Lower lobe of right lung (tissue), 2 donors: Measurements from ENCODE around the gene MBD5. TPM values are rescaled to one million over a fixed set of nuclear protein-coding genes. Genes with fewer than 3 reads are reported as not detected.
A peak's percentile ranks its signal among the peaks of the same experiment; 100 is the strongest.

Experiments
- ATAC-seq, 2 donors: fragments of 200-7000 bp; cut with Tn5 transposase; one replicate each; pipeline ENCODE4 v1.9.1; 2020 to 2022; ENCODE audit warnings: mild to moderate bottlenecking in 2 of 2, moderate library complexity in 2 of 2
- DNase-seq: peaks from one replicate; pipeline ENCODE4 v3.0.0-alpha.2; 2020
- H3K27ac ChIP-seq: fragments of 200-600 bp; one replicate; pipeline ENCODE4 v1.8.0; 2022
- H3K27me3 ChIP-seq: fragments of 200-600 bp; one replicate; pipeline ENCODE4 v1.8.0; 2022; ENCODE audit warnings: low read depth
- H3K36me3 ChIP-seq: fragments of 200-600 bp; one replicate; pipeline ENCODE4 v1.8.0; 2022; ENCODE audit warnings: mild to moderate bottlenecking
- H3K4me1 ChIP-seq: fragments of 200-600 bp; one replicate; pipeline ENCODE4 v1.8.0; 2022
- H3K4me3 ChIP-seq: fragments of 200-600 bp; one replicate; pipeline ENCODE4 v1.8.0; 2022; ENCODE audit warnings: mild to moderate bottlenecking
- H3K9me3 ChIP-seq: fragments of 200-600 bp; one replicate; pipeline ENCODE4 v1.8.0; 2022
- CTCF ChIP-seq: fragments of 200-600 bp; IDR thresholded peaks from one replicate; pipeline ENCODE4 v1.8.0; 2022; ENCODE audit warnings: antibody characterized with exemption, mild to moderate bottlenecking
- intact Hi-C: fragments of 100-400 bp; cut with DNase I; formaldehyde crosslinking; loops from one replicate; pipeline ENCODE4 v1.11.0; 2022
- total RNA-seq: library from RNA; stranded (reverse); fragmentation: NEBNext Ultra II Directional; extraction: Animal tissue kit (Norgen Biotek cat#: 25700); gene quantifications from one replicate; pipeline ENCODE4 v1.2.1, GENCODE V29; 2021
- donor health status: DM: no; HTN: yes; CAD: no; lungs with severe emphysema.

The MBD5 gene
- total RNA-seq, 1 donor from 2014 or later = 46.3 TPM

GRCh38 chr2:148555622-148556294 lies 534.9 kb downstream of the MBD5 start:
- no peaks in the 10 kb centered on the region for H3K4me1 ChIP-seq
- DNase-seq (no peak), ATAC-seq (no peak)
- no peak overlapping the region for H3K4me3 ChIP-seq
- no peaks in the 10 kb centered on the region for H3K27me3 ChIP-seq
- no peaks in the 10 kb centered on the region for H3K9me3 ChIP-seq
- intact Hi-C loops = no loop called here
- no peaks in the 10 kb centered on the region for H3K36me3 ChIP-seq
- H3K27ac ChIP-seq = no peak overlapping the region
- no peak for TF ChIP-seq CTCF

- Histone ChIP-seq H3K27me3 (no peaks in the 10 kb centered on the region), H3K4me1 (no peaks in the 10 kb centered on the region), H3K27ac (no peak overlapping the region), H3K9me3 (no peaks in the 10 kb centered on the region), H3K4me3 (no peak overlapping the region), H3K36me3 (no peaks in the 10 kb centered on the region)
- no peak for TF ChIP-seq CTCF
- DNase-seq = no peak
- intact Hi-C loops = no loop called here
- no peak for ATAC-seq
These were observed 537.0 kb downstream of the MBD5 start for GRCh38 chr2:148557844-148558436.

GRCh38 chr2:148560496-148560895 lies 539.6 kb downstream of the MBD5 start:
- Histone ChIP-seq H3K4me1 (no peaks in the 10 kb centered on the region), H3K36me3 (no peaks in the 10 kb centered on the region), H3K27ac (no peak overlapping the region), H3K9me3 (no peaks in the 10 kb centered on the region), H3K27me3 (no peaks in the 10 kb centered on the region), H3K4me3 (no peak overlapping the region)
- ATAC-seq = no peak
- no peak for TF ChIP-seq CTCF
- intact Hi-C loops = no loop called here
- no peak for DNase-seq

- intact Hi-C loops = no loop called here
- Histone ChIP-seq H3K4me1 (no peaks in the 10 kb centered on the region), H3K36me3 (no peaks in the 10 kb centered on the region), H3K4me3 (no peak overlapping the region), H3K27ac (no peak overlapping the region), H3K27me3 (no peaks in the 10 kb centered on the region), H3K9me3 (no peaks in the 10 kb centered on the region)
- DNase-seq (no peak), ATAC-seq (no peak)
- no peak for TF ChIP-seq CTCF
These were observed 540.5 kb downstream of the MBD5 start for GRCh38 chr2:148561389-148561788.

- no peak for DNase-seq
- TF ChIP-seq CTCF = peak; percentile 38
- Histone ChIP-seq H3K9me3 (no peaks in the 10 kb centered on the region), H3K36me3 (no peaks in the 10 kb centered on the region), H3K4me3 (no peak overlapping the region), H3K27me3 (no peaks in the 10 kb centered on the region), H3K4me1 (no peaks in the 10 kb centered on the region), H3K27ac (no peak overlapping the region)
- intact Hi-C loops = no loop called here
- peak; percentile 45 to 61 for ATAC-seq
These were observed 544.5 kb downstream of the MBD5 start for GRCh38 chr2:148565272-148565894.

Other genes with a start within 250 kb of the MBD5 start
- gene ACVR2A, start 176.1 kb upstream of the MBD5 start, total RNA-seq = 18.2 TPM
- 41.3 TPM for gene ORC4, start 354 bp upstream of the MBD5 start, total RNA-seq